ENCODE data around the gene SIAH2.

The SIAH2 gene

GRCh38 chr3:150746791-150747590 is 16.0 kb downstream of the SIAH2 start:
- no peak for DNase-seq

DNA sequence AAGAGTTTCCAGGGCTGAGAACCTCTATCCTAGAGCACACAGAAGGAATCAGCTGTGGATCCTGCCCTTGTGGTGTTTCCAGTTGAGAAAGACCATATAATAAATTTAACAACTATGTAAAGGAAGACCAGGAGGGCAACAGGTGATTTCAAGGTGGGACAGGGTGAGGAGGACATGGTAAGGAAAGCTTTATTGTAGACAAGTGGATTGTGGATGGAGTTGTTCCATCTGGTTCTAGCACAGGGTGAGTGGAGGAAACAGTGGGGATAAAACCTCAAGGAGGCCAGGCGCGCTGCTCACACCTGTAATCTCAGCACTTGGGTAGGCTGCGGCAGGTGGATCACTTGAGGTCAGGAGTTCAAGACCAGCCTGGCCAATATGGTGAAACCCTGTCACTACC is 17.1 kb downstream of the SIAH2 start:
- DNase-seq, result no peak

DNA sequence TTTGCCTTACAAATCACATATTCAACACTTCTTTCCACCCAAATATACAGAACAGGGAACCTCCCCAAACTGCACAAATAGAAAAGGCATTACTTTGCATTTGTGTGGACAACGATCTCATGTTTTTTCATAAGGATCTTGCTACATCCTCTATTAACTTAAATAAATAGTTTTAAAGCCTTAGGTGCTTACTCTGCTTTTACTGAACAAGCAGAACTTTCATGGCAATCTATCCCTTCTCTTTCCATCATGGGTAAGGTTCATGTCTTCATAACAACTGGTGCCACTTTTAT is 18.1 kb downstream of the SIAH2 start:
- DNase-seq, result no peak

DNA sequence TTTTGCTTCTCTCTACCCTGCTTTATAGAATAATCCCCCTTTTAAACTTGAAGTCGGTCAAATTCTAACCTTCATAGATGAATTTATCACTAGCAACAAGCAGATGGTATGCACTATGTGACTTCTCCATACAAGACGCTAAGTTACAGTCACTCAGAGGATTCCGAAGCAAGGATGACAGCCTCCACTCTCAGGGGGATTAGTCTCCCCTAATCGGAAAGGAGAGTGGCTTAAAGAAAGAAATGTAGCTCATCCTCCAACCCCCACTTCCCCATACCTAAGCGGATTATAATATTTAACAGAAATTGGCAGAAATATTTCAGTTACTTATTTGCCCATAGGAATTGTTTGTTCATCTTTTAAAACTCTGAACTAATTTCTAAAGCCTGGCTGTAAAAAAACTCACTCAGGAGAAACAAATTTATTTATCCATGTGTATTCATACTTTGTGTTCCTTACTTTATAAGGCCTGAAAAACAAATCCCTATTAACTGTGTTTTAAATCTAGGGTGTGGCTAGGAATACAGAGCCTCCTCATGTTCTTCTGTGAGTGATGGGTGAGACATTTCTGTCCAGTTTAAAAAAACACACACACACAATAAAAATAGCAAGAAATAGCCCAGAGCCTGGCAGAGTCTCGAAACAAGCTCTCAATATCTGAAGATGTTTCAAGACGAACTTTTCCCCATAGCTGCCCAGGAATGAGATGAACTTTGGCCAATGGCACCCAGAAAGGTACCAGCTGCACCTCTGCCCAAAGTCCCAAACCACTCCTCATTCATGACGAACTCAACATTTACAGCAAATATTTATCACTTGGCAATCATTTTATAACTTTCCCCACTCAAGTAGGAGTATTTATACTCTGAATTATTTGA is 18.7 kb downstream of the SIAH2 start:
- no peak for DNase-seq

- no peak for DNase-seq
These were observed 19.5 kb downstream of the SIAH2 start for GRCh38 chr3:150743508-150743907.

DNA sequence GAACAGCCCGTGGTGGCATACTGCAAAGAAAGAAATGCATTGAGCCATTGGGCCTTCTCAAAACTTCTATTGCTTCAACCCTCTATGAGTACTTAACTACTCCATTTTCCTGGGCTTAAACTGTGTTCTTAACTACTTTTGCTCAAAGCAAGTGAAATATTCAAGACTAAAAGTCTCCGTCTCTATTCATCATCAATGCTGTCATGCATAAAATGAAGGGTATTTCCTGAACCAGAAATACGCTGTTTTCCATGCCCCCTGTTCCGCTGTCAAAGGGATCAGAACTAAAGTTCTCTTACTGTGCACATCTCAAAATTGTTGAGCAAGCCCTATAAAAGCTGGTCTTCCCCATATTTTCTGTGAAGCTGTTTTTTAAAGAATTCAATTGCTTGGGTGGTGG is 20.3 kb downstream of the SIAH2 start:
- no peak for DNase-seq

GRCh38 chr3:150742141-150742523 is 20.8 kb downstream of the SIAH2 start:
- no peak for DNase-seq

DNA sequence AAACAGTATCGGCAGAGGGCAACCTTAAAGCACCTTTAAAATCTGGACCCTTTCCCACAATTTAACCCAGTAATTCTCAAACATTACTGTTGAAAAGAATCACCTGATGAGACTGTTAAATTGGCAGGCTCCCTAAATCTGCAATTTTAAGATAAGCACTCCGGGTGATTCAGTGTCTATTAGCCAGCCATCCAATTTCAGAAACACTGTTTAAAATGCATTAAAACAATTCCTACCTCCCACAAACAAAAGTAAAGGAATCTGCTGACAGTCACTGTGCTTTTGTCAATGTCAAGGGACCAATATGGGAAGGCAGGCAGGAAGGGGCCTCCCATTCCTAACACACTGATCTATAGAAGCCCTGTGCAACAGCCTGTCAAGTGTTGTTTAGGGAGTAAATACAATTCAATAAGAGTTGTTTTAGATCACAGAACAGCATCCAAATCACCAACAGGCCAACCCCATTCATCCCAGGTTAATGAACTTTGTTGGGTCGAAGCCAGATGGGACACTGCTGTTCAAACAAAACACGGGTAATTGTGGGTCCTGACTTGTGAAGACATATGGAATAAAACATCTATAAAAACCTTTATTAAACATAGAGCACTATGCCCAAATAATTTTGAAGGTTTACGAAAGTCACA is 21.4 kb downstream of the SIAH2 start:
- no peak for DNase-seq

- DNase-seq, result no peak
These were observed 22.1 kb downstream of the SIAH2 start for GRCh38 chr3:150740733-150741496.

GRCh38 chr3:150739877-150740645 is 22.9 kb downstream of the SIAH2 start:
- DNase-seq, result no peak

- DNase-seq, result no peak
These were observed 23.6 kb downstream of the SIAH2 start for GRCh38 chr3:150739200-150739863.

DNA sequence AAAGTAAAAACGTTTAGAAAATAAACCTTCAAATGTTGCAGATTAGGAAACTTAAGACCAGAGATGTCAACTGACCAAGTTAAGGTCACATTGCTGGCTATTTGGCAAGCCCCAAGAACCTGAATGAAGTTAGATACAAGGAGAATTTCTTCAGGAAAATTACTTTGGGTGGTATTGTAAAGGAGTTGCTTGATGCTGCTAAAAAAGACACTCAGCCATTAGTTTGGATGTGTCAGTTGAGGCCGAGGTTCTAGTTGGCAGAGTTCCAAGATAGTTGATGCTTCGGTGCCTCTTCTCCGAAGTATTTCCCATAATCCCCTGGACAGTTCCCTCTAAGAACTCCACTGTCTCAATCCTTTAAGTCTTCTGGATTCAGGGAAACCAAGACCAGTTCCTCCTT is 24.3 kb downstream of the SIAH2 start:
- no peak for DNase-seq

DNA sequence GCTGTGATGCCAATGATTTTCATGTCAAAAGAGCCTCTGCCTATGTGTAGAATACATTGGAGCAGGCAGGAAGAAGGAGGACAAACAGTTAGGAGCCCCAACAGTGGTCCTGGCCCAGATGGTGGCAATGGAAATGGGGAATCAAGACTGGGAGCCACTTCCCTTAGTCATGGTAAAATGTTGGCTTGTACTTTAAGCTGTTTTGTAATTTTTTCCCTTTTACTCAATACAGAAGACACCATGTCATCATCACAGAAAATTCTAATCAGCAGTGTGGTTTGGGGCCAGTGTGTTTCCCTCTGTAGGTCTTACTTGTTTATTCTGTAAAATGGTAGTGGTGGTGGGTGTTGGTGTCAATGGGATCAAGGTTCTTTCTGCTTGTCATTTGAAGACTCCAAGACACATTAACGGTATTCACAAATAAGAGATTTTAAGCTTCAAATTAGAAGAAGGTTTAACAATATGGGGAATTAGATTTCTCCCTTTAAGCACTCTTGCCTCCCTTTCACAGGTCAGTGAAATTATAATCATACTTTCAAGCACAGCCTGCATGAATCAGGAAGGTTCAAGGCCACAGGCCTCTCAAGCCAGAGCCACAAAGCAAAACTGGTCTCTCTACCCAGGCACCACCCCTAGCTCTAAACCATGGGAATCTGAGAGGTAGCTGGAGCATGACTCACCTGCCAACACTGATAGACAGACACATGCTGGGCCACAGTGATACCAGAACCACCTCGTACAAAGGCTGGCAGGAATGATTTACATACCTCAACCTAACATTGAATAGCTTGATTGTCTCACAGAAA is 24.9 kb downstream of the SIAH2 start:
- peak in 1 of 4 experiments; percentile 6 for DNase-seq

- DNase-seq, result no peak
These were observed 25.8 kb downstream of the SIAH2 start for GRCh38 chr3:150736903-150737832.

DNA sequence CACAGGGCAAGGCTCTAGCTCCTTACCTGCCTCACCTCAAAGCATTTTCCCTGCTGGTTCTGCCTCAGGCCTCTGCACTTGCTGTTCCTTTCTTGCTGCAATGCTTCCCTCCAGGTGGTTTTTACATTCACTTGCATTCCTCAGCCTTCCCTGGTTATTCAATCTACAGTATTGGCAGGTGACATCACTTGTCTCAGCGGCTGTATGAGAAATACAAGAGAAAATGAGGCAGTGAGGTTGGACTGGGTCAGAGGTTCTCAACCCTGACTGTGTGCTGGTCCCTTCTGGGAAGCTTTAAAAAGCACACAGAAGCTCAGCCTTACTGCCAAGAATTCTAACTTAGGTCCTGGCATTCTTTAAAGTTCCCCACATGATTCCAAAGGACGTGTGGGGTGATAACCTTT is 26.7 kb downstream of the SIAH2 start:
- DNase-seq, result no peak

DNA sequence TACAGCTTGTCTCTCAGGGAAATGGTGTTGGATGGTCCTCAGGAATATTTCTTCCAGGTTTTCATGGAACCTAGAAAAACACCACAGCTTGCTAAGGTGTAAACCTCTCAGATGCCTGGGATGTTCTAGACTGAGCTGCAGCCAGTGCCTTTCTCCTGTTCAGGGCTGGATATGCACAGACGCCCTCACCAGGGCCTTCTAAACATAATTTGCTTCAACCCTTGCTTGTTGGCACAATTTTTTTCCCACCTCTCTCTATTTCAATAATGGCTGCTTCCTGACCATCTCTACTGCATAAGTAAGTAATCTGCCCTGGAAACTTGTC is 28.2 kb downstream of the SIAH2 start:
- DNase-seq, result no peak

- no peak for DNase-seq
These were observed 28.8 kb downstream of the SIAH2 start for GRCh38 chr3:150733936-150734794.

- DNase-seq, result no peak
These were observed 29.5 kb downstream of the SIAH2 start for GRCh38 chr3:150733373-150733935.

All from activated CD4-positive, CD25-positive, alpha-beta regulatory T cell (primary cell).